GM18861 (cell line): ENCODE measurements around the gene SLCO3A1.

Experiments
- ATAC-seq: cut with Tn5 transposase; IDR thresholded peaks from one replicate; pipeline ENCODE4 v1.9.1; 2021; ENCODE audit not compliant: unreplicated experiment

Gene SLCO3A1

GRCh38 chr15:91997163-91997562 lies 143.7 kb downstream of the SLCO3A1 start:
- ATAC-seq = no peak

DNA sequence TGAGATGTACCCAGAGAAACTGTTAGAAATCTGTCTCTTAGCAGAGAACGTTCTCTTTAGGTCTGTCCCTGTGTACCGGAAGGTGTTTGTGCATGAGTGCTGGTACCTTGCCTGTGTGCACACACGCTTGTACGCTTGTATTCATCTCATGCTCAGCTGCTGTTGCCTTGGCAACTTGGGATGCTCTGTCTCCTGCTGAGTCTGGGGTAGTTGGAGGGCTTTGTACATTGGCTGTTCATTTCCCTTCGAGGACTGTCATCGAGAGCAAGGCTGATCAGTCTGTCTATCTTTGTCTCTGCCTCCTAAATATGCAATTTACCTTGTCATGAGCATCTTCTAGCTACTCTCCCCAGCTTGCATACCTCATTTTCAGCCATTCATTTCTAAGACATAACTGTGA lies 147.2 kb downstream of the SLCO3A1 start:
- ATAC-seq = no peak

DNA sequence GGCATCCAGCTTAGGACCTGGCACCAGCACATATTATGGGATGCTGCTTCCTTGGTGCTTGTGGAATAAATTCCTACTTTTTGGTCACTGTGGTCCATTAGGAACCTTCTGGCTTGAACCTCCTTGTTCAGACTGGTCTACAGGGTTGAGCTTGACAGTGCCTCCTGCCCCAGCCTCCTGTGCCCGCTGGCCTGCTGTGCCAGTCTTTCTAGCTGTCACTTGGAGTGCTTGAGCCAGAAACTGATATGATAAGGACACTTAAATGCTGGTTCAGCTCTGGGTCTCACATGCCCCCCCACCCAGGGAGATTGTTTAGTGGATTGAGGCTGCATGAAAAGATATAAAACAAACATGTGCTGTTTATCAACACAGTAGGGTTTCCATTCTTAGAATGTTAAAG lies 147.8 kb downstream of the SLCO3A1 start:
- ATAC-seq = no peak

- no peak for ATAC-seq
Measured at GRCh38 chr15:92002666-92003065, 149.2 kb downstream of the SLCO3A1 start.

- ATAC-seq = no peak
Measured at GRCh38 chr15:92003515-92004067, 150.1 kb downstream of the SLCO3A1 start.

GRCh38 chr15:92005154-92005553 lies 151.6 kb downstream of the SLCO3A1 start:
- ATAC-seq = no peak

- ATAC-seq = no peak
Measured at GRCh38 chr15:92006186-92007028, 152.9 kb downstream of the SLCO3A1 start.

- ATAC-seq = no peak
Measured at GRCh38 chr15:92009162-92009561, 155.7 kb downstream of the SLCO3A1 start.

GRCh38 chr15:92011611-92012367 lies 158.3 kb downstream of the SLCO3A1 start:
- ATAC-seq = no peak

DNA sequence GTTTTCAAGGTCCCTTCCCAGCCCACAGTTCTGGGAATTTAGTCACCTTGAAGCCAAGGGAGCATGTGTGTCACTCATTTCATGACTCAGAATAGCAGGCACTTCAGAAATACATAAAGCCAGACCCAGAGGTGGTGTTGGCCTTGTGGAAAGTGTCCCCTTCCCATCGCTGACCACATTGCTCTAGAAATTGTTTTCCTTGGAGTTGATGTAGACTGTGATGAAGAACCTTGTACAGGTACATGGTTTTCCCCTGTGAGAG lies 158.8 kb downstream of the SLCO3A1 start:
- ATAC-seq = no peak

GRCh38 chr15:92012881-92013280 lies 159.4 kb downstream of the SLCO3A1 start:
- no peak for ATAC-seq

- no peak for ATAC-seq
Measured at GRCh38 chr15:92014281-92015030, 160.9 kb downstream of the SLCO3A1 start.

DNA sequence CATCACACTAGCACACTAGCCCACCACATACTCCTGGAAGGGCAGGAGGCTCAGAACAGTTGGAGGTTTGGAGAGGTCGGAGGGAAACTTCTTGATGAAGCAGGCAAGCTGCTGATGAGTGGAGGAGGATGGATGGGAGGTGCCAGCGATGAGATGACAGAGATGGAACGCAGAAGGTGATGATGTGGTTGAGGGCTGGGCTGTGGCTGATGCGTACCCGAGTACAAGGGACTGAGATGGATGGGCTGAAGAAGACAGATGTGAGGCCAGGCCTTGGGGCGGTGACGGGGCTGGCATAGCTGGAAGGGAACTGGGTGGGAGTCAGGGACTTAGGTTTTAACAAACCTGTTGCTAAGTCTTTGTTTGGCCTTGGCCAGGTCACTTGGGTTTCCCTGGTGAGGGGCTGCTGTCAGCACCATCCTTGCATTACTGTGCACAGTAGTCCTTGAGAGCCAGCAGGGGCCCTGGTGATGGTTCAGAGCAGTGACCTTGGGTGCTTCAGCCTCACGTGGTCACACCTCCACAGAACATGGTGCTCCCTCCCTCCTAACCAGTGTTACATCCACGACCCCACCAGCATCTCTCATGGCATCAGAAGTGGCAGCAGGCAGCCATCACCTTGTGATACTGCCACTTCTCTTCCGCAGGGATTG lies 164.5 kb downstream of the SLCO3A1 start:
- no peak for ATAC-seq

- no peak for ATAC-seq
Measured at GRCh38 chr15:92018535-92019239, 165.2 kb downstream of the SLCO3A1 start.

DNA sequence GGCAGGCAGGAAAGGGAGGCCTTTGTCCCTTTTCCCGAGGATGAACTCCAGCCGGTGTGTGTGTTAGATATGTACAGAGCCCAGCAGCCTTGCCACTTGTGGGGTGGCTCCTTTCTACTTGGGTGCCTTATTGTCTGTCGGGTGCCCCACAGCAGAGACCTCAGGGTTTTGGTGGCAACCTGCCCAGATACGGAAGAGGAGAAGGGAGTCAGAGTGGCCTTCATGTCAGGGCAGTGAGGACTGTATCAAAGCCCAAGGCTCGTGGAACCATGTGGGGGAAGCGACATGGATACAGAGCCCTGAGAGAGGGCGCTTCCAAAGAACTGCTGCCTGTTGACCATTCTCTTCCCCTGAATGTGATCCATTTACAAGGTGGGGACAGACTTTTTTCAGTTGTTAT lies 166.2 kb downstream of the SLCO3A1 start:
- ATAC-seq = no peak

DNA sequence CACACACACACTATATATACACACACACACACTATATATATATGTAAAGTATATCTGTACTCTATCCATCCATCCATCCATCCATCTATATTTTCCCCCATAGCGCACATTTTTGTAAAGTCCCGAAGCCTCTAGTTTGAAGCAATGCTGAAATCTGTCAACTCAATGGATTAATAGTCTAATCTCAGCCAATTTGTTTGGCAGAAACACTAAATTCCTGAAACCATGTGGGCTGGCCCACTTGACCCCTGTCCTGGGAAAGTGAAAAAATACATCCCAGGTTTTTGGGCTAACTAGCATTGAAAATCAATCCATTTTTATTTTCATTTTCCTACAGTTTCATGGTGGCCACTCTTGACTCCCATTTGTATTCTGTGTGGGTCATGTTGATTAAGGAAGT lies 166.7 kb downstream of the SLCO3A1 start:
- ATAC-seq = no peak

DNA sequence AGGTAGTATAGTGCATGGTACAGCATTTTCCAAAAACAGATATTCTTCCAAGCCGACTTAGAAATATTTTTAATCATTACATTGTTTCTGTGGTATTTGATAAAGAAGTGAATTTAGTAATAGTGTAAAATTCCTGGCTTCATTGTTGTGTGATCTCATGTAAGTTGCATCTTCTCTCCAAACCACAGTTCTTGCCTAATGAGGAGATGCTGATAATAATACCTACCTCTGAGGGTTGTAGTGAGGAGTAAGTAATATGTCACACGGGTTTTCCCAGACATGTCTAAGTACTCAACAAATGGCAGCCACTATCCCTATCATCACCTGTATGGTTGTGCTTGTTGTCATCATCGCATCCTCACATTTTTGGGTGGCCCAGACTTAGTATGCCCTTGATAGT lies 167.3 kb downstream of the SLCO3A1 start:
- ATAC-seq = no peak

DNA sequence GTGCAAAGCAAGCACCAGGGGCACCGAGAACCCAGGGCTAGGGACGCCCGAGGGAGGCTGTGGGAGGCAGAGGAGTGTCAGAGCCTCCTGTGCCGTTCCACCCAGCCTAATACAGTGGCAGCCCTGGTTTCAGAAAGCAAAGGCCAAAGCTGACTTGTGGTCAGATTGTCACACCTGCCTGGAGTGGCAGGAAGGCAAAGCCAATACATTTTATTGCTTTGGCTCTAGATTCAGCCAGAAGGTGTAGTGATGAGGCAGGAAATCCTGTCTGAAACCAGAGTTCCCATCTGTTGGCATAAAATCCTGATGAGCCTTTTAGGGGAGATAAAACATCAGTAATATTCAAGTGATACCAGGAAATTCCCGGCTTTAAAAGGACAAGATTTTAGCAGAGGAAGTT lies 168.3 kb downstream of the SLCO3A1 start:
- no peak for ATAC-seq

- ATAC-seq = no peak
Measured at GRCh38 chr15:92023965-92024364, 170.5 kb downstream of the SLCO3A1 start.

DNA sequence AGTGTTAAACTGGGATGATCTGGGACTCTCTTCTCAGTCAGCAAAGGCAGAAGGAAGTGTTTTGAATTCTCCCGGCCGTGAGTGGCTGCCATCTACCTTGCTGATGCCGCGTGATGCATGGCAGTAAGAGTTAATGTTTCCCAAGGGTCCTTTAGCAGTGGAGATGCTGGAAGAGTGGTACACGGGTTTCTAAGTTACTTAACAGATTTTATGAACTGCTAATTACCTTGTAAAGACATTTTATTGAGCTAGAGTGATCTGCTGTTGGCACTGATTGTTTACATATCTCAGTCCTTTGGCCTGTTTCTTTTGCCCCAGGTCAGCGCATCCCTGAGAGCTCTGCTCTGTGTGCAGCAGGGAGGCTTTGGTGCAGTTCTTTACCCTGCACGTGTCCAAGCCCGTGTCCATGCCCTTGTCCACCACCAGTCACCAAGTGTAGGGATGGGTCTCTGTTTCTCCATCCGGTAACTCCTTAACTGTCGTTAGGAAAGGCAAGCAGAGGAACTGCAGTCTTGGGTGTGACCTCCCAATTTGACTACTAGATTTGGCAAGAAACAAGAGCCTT lies 172.3 kb downstream of the SLCO3A1 start:
- ATAC-seq = no peak
